22Rv1 (cell line): Measurements from ENCODE around the gene CLCN3.
A peak's percentile ranks its signal among the peaks of the same experiment; 100 is the strongest.

Experiments
- H3K27ac ChIP-seq: fragments of 450-650 bp; 2 replicates; pipeline ENCODE4 v1.5.1; 2017
- CTCF ChIP-seq: fragments of 450-650 bp; IDR thresholded peaks from 2 replicates; pipeline ENCODE4 v1.5.1; 2017; ENCODE audit warnings: mild to moderate bottlenecking
- ZFX ChIP-seq: fragments of 450-650 bp; IDR thresholded peaks from 2 replicates; pipeline ENCODE4 v1.6.1; 2017; ENCODE audit warnings: antibody characterized with exemption, borderline replicate concordance

The CLCN3 gene

GRCh38 chr4:169658196-169658595 lies 37.8 kb downstream of the CLCN3 start:
- TF ChIP-seq ZFX (no peak), CTCF (no peak)
- H3K27ac ChIP-seq = peak overlapping the region; percentile 94

DNA sequence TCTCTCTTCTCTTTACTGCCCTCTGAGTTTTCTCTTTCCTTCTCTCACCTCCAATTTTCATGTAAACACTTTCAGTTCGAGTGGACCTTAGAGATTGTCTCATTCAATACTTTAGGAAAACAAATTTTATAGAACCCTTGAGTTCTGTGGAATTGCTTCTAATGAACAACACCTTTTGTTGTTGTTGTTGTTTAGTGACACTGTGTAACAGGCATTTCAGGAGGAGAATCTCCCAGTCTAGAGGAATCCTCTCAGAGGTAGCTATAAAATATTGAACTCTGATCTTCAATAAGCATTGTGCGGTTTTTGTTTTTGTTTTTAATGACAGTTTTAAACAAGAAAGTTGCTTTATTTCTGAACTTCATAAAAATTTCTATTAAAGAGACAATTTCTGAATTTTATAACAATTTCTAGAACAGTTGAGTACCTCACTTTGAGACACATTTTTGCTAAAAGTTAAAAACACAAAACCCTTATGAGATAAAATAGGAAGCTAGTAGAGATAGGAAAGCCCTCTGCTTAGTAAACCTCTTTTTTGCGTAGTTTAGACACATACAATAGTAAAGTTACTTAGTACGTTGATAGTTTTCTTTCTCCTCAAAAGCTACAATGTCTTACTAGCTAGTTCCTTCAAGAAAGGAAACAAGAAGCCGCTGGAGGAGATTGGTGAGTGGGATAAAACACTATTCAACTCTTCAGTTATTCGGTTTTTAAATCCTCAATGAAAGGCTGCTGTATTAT lies 38.8 kb downstream of the CLCN3 start:
- H3K27ac ChIP-seq = peak overlapping the region; percentile 94
- TF ChIP-seq ZFX (no peak), CTCF (no peak)

DNA sequence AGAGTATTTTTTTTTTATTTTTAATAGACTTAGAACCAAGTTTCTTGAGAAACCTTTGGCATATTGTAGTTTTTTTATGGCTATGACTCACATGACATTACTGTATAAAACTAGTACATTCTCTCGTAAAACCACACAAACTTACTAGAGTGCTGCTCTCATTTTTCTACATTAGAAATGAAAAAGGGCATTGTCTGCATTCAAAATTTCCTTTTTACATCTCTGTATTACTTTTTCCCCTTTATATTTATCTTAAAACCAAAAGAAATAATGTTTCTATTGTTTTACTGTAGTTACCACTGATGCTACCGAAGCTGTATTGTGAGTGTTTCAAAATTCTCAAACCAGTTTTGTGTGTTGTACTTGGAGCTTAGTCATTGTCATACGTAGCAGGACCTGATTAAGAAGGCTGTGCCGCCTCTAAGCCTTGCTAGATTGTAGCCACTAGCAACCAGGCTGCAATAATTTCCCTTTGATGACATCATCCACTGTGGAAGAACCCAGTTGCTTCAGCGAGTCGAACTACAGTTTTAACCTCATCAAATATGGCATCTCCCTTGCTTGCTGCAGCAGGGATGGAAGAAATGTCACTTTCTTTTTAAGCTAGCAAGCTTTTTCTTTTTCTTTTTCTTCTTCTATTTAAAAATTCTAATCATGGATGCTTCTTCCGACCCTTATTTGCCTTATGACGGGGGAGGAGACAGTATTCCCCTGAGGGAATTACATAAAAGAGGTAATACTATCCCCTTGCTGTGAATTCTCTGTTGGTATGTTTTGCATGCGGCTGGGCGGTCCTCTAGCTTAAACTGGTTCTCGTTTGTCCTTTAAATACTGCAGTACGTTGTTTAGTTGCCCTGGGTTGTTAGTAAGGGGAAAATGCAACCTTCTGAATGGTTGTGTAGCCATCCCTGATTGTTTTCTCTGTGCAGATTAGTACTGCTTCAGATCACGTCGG lies 39.6 kb downstream of the CLCN3 start:
- H3K27ac ChIP-seq = peak overlapping the region; percentile 94
- no peak for TF ChIP-seq CTCF
- TF ChIP-seq ZFX = no peak

GRCh38 chr4:169660929-169661328 lies 40.6 kb downstream of the CLCN3 start:
- H3K27ac ChIP-seq = peak overlapping the region; percentile 94
- TF ChIP-seq CTCF = no peak
- no peak for TF ChIP-seq ZFX

- peak overlapping the region; percentile 94 for H3K27ac ChIP-seq
- no peak for TF ChIP-seq CTCF
- TF ChIP-seq ZFX = no peak
Observed at GRCh38 chr4:169661761-169662160, 41.4 kb downstream of the CLCN3 start.

- TF ChIP-seq CTCF (no peak), ZFX (no peak)
- H3K27ac ChIP-seq = peak overlapping the region; percentile 94; the same call in 1 of the 2 replicates
Observed at GRCh38 chr4:169662206-169662605, 41.8 kb downstream of the CLCN3 start.

GRCh38 chr4:169663402-169663801 lies 43.0 kb downstream of the CLCN3 start:
- H3K27ac ChIP-seq = no peak overlapping the region
- no peak for TF ChIP-seq CTCF
- no peak for TF ChIP-seq ZFX
